ENCODE measurements around the gene GNG14. TPM values are rescaled to one million over a fixed set of nuclear protein-coding genes. Genes with fewer than 3 reads are reported as not detected.

GNG14 gene
- total and polyA plus RNA-seq, 10 of the 15 experiments (the other 5 are each of a cell fraction or from before 2014, with no cell fraction given) = not detected

- Histone ChIP-seq H3K9me3 (replicated peaks; ENCODE audit: control insufficient read depth, insufficient read depth, low read length) (no peaks in the 10 kb centered on the region), H3K79me2 (ENCODE audit: control insufficient read depth, insufficient read depth, low read length) (no peaks in the 10 kb centered on the region), H3K27me3 (replicated peaks in 1 of 2; ENCODE audit: control insufficient read depth in 2 of 2, insufficient read depth in 2 of 2, low read length in 1 of 2) (no peaks in the 10 kb centered on the region), H4K20me1 (ENCODE audit: control insufficient read depth, insufficient read depth) (no peaks in the 10 kb centered on the region), H3K4me3 (no peak overlapping the region), H3K9ac (ENCODE audit: control insufficient read depth, insufficient read depth, low read length) (no peak overlapping the region), H3K4me1 (ENCODE audit: control insufficient read depth, insufficient read depth, low read length) (no peaks in the 10 kb centered on the region), H2AFZ (ENCODE audit: control insufficient read depth, low read depth, low read length) (no peak overlapping the region), H3K4me2 (ENCODE audit: control insufficient read depth, insufficient read depth) (no peak overlapping the region), H3K27ac (ENCODE audit: control insufficient read depth, insufficient read depth) (no peak overlapping the region), H3K36me3 (ENCODE audit: control insufficient read depth in 2 of 2, insufficient read depth in 2 of 2, low read length in 1 of 2) (peaks cover 23 to 44% of the 10 kb centered on the region in 2 experiments)
- 65% methylated on average over 9 of the region's 9 CpGs for WGBS (ENCODE audit: insufficient coverage, insufficient replicate concordance, low lambda C conversion rate, missing lambda C conversion rate)
- FAIRE-seq (peak; percentile 52), DNase-seq (ENCODE audit: low read depth, low spot score) (no peak), ATAC-seq (peak; percentile 74)
- RAD21 ChIA-PET (ENCODE audit: unreplicated experiment) = no interaction called here
- in situ Hi-C loops (cut with MboI) (no loop called here), intact Hi-C loops (cut with micrococcal nuclease; ENCODE audit: unreplicated experiment) (no loop called here)
- CTCF ChIA-PET = interaction anchor here (1.0 kb wide), 1 partner anchor 26 kb away, joined by 3 read pairs; no protein-coding TSS in a partner anchor
- POLR2A ChIA-PET = no interaction called here
- SMC1A ChIA-PET (ENCODE audit: uncharacterized antibody, unreplicated experiment) = interaction anchor here (0.6 to 0.7 kb wide), 2 partner anchors 22 to 92 kb away, joined by 3 to 4 read pairs; partner anchors contain the start of genes ZNF490 and ZNF791
- no TSS peak for BruUV-seq (replicated peaks)
- TF ChIP-seq USF1 (IDR thresholded peaks at IDR 0.05; ENCODE audit: borderline replicate concordance, extremely low read length, insufficient read depth, low read depth, low read length) (no peak), BCLAF1 (IDR thresholded peaks at IDR 0.05) (no peak), NFYA (IDR thresholded peaks at IDR 0.05; ENCODE audit: borderline replicate concordance, low read depth, low read length) (no peak), IKZF1 (conservative IDR thresholded peaks at IDR 0.05) (no peak), MYB (IDR thresholded peaks at IDR 0.05; ENCODE audit: borderline replicate concordance, low read depth, low read length) (no peak), PML (IDR thresholded peaks at IDR 0.05; ENCODE audit: low read length) (no peak), CBX5 (IDR thresholded peaks at IDR 0.05; ENCODE audit: low read depth) (no peak), ZNF592 (IDR thresholded peaks at IDR 0.05) (no peak), NFXL1 (IDR thresholded peaks at IDR 0.05; ENCODE audit: borderline replicate concordance) (no peak), REST (IDR thresholded peaks at IDR 0.05; ENCODE audit: low read depth, low read length) (no peak), PKNOX1 (IDR thresholded peaks at IDR 0.05) (peak; percentile 86)
These were observed 15.2 kb downstream of the GNG14 start for GRCh38 chr19:12703046-12703445.
